ENCODE data around the gene PCNX3. TPM values are rescaled to one million over a fixed set of nuclear protein-coding genes. Genes with fewer than 3 reads are reported as not detected.

The PCNX3 gene
- total and polyA plus RNA-seq, 2 of the 13 experiments (the other 11 are each of a cell fraction or from before 2014, with no cell fraction given) = 16.2 to 23.0 TPM

DNA sequence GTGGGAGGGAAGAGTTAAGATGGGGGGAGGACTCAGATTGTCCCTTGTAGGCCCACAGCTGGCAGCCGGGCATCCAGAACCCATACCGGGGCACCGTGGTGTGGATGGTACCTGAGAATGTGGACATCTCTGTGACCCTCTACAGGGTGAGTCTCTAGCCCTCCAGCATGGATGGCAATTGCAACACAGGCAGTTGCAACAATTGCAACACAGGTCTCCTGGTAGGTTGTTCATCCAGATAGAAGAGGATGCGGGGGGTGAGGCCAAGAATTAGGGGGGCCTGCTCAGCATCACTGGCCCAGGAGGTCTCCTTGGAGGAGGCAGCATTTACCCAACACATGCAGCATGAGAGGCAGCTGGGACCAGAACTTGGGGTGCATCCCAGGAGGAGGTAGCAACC lies 36.3 kb upstream of the PCNX3 start:
- Histone ChIP-seq H3K27ac (ENCODE audit: extremely low read length, insufficient read depth, low read length) (no peak overlapping the region), H4K20me1 (ENCODE audit: insufficient read depth, low read length) (no peaks in the 10 kb centered on the region), H3K79me2 (ENCODE audit: insufficient read depth, low read length) (peaks cover 1% of the 10 kb centered on the region), H3K9me3 (ENCODE audit: low read length) (no peaks in the 10 kb centered on the region), H3K4me3 (replicated peaks in 1 of 3; ENCODE audit: insufficient read depth in 1 of 3, low read depth in 2 of 3, low read length in 3 of 3) (no peak overlapping the region), H3K9ac (ENCODE audit: insufficient read depth, low read depth, low read length) (no peak overlapping the region), H3K36me3 (replicated peaks in 1 of 2; ENCODE audit: control insufficient read depth in 1 of 2, insufficient read depth in 2 of 2, low read length in 2 of 2) (0 out of 5 replicates have a peak, but pooled peaks cover 0 to 4% of the 10 kb centered on the region in 2 experiments), H3K4me1 (ENCODE audit: insufficient read depth, low read length) (peaks cover 53% of the 10 kb centered on the region), H2AFZ (ENCODE audit: low read length) (no peak overlapping the region), H3K27me3 (ENCODE audit: control insufficient read depth in 1 of 2, insufficient read depth in 2 of 2, low read length in 2 of 2) (no peaks in the 10 kb centered on the region), H3K4me2 (ENCODE audit: low read depth, low read length) (no peak overlapping the region)
- ATAC-seq = no peak
- no peak for TF ChIP-seq ASH2L (IDR thresholded peaks at IDR 0.05; ENCODE audit: insufficient read length, low read depth, low read length)
- no peak for TF ChIP-seq NFKBIZ (CRISPR knock-in tag; IDR thresholded peaks at IDR 0.05)
- TF ChIP-seq CEBPB (IDR thresholded peaks at IDR 0.05; ENCODE audit: borderline replicate concordance, low read depth, low read length) = peak; percentile 81
- TF ChIP-seq DMAP1 (CRISPR knock-in tag; IDR thresholded peaks at IDR 0.05) = no peak
- no peak for TF ChIP-seq ZNF816 (CRISPR knock-in tag; IDR thresholded peaks at IDR 0.05; ENCODE audit: borderline replicate concordance)
- no peak for TF ChIP-seq TBP (CRISPR knock-in tag; IDR thresholded peaks at IDR 0.05)
- TF ChIP-seq SIN3A (IDR thresholded peaks at IDR 0.05; ENCODE audit: borderline replicate concordance, low read depth, low read length) = no peak
- TF ChIP-seq, protein P1, sequence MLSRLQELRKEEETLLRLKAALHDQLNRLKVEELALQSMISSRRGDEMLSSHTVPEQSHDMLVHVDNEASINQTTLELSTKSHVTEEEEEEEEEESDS (CRISPR knock-in tag; IDR thresholded peaks at IDR 0.05; ENCODE audit: borderline replicate concordance) = no peak
- ChIA-PET CTCF (ENCODE audit: low intra/inter-chr PET ratio, low total read pairs) (no interaction called here), POLR2A (no interaction called here)
- intact Hi-C loops (cut with micrococcal nuclease; ENCODE audit: unreplicated experiment) (no loop called here), in situ Hi-C loops (cut with HindIII; ENCODE audit: extremely low pct_ligation_motif_present, low pct_unique_long_range_greater_than_20kb) (loop anchor here (5.0 kb wide), 1 partner anchor 33 kb away; the partner anchor contains the start of gene MAP3K11)
- 73% methylated on average over 4 of the region's 4 CpGs for WGBS (ENCODE audit: low lambda C conversion rate)
- no peak for DNase-seq (ENCODE audit: low spot score)
- FAIRE-seq = no peak
- no TSS peak for BruUV-seq (replicated peaks)

DNA sequence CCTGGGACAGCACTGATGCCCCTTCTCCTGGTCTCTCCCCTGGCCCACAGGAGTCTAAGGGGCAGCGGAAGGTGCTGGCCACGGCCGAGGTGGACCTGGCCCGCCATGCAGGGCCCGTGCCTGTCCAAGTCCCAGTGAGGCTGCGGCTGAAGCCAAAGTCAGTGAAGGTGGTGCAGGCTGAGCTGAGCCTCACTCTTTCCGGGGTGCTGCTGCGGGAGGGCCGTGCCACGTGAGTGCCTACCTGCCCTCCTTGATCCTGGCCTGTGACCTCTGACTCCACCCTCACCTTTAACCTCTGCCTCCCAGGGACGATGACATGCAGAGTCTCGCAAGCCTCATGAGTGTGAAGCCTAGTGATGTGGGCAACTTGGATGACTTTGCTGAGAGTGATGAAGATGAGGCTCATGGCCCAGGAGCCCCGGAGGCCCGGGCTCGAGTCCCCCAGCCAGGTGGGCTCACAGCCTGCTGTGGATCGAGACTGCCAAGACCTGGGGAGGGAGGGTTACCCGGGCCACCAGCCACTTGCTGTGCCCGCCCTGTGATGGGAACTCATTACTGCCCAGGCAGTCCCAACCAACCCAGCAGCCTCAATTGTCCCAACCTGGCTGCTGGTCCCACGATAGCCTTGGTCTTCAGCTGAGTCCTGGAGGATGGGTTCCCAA lies 35.4 kb upstream of the PCNX3 start:
- H2AFZ ChIP-seq (ENCODE audit: low read length) = no peak overlapping the region
- H3K4me2 ChIP-seq (ENCODE audit: low read depth, low read length) = no peak overlapping the region
- DNase-seq (ENCODE audit: low spot score) (no peak), FAIRE-seq (no peak), ATAC-seq (no peak)
- no peaks in the 10 kb centered on the region for H4K20me1 ChIP-seq (ENCODE audit: insufficient read depth, low read length)
- H3K9ac ChIP-seq (ENCODE audit: insufficient read depth, low read depth, low read length) = no peak overlapping the region
- no peak for TF ChIP-seq YY1 (IDR thresholded peaks at IDR 0.05; ENCODE audit: insufficient read depth, insufficient replicate concordance, low read depth, low read length)
- peak; percentile 12 for TF ChIP-seq AGO2 (optimal IDR thresholded peaks at IDR 0.05; ENCODE audit: low read depth, low read length)
- H3K27me3 ChIP-seq (ENCODE audit: control insufficient read depth in 1 of 2, insufficient read depth in 2 of 2, low read length in 2 of 2) = no peaks in the 10 kb centered on the region
- POLR2A ChIA-PET = interaction anchor here (0.6 kb wide), 1 partner anchor 24 kb away, joined by 3 read pairs; no protein-coding TSS in a partner anchor
- intact Hi-C loops (cut with micrococcal nuclease; ENCODE audit: unreplicated experiment) (no loop called here), in situ Hi-C loops (cut with HindIII; ENCODE audit: extremely low pct_ligation_motif_present, low pct_unique_long_range_greater_than_20kb) (no loop called here)
- H3K27ac ChIP-seq (ENCODE audit: extremely low read length, insufficient read depth, low read length) = no peak overlapping the region
- peaks cover 48% of the 10 kb centered on the region for H3K4me1 ChIP-seq (ENCODE audit: insufficient read depth, low read length)
- WGBS (ENCODE audit: low lambda C conversion rate) = 100% methylated on average over 5 of the region's 19 CpGs
- CTCF ChIA-PET (ENCODE audit: low intra/inter-chr PET ratio, low total read pairs) = no interaction called here
- H3K36me3 ChIP-seq (replicated peaks in 1 of 2; ENCODE audit: control insufficient read depth in 1 of 2, insufficient read depth in 2 of 2, low read length in 2 of 2) = 0 out of 5 replicates have a peak, but pooled peaks cover 0 to 4% of the 10 kb centered on the region in 2 experiments
- H3K79me2 ChIP-seq (ENCODE audit: insufficient read depth, low read length) = peaks cover 1% of the 10 kb centered on the region
- no peak overlapping the region for H3K4me3 ChIP-seq (replicated peaks in 1 of 3; ENCODE audit: insufficient read depth in 1 of 3, low read depth in 2 of 3, low read length in 3 of 3)
- no peaks in the 10 kb centered on the region for H3K9me3 ChIP-seq (ENCODE audit: low read length)
- BruUV-seq (replicated peaks) = no TSS peak
